Neural progenitor cell (in vitro differentiated cells): Measurements from ENCODE around the gene PYGM.

Experiments
- EZH2phosphoT487 ChIP-seq: fragments of 200-600 bp; sonication (generic); IDR thresholded peaks from 2 replicates; pipeline ENCODE4 v1.6.1; 2017; ENCODE audit warnings: antibody characterized with exemption
- TF ChIP-seq, protein P1 (sequence below): fragments of 200-600 bp; sonication (generic); IDR thresholded peaks from 2 replicates; pipeline ENCODE4 v1.5.1; 2017; ENCODE audit warnings: antibody characterized with exemption, mild to moderate bottlenecking

DNA sequence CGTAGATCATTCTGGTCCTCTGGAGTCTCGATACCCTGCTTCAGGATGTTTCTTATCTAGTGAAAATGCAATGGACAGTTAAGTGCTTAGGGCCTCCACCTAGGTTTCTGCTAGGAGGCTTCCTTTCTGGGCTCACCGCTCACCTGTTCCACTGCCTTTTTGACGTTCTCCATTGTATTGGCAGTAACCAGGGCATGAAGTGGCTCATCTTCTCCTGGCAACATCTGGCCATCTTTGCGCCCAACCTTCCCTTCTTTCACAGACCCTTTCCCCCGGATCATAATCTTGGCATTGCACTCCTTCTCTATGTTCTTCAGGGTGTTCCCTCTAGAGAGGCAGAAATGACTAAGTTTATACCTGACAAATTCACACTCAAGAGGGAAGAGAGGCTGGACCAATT lies 9.5 kb upstream of the PYGM start:
- TF ChIP-seq, protein P1, sequence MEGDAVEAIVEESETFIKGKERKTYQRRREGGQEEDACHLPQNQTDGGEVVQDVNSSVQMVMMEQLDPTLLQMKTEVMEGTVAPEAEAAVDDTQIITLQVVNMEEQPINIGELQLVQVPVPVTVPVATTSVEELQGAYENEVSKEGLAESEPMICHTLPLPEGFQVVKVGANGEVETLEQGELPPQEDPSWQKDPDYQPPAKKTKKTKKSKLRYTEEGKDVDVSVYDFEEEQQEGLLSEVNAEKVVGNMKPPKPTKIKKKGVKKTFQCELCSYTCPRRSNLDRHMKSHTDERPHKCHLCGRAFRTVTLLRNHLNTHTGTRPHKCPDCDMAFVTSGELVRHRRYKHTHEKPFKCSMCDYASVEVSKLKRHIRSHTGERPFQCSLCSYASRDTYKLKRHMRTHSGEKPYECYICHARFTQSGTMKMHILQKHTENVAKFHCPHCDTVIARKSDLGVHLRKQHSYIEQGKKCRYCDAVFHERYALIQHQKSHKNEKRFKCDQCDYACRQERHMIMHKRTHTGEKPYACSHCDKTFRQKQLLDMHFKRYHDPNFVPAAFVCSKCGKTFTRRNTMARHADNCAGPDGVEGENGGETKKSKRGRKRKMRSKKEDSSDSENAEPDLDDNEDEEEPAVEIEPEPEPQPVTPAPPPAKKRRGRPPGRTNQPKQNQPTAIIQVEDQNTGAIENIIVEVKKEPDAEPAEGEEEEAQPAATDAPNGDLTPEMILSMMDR, result no peak
- no peak for TF ChIP-seq EZH2phosphoT487
